ENCODE measurements around the gene CEBPB.

Gene CEBPB

GRCh38 chr20:50220894-50221365 is 30.3 kb downstream of the CEBPB start:
- no peak overlapping the region for H3K4me3 ChIP-seq (replicated peaks in 1 of 2; ENCODE audit: low read depth in 2 of 2, low read length in 2 of 2)
- no peak for TF ChIP-seq CTCF (IDR thresholded peaks at IDR 0.05; ENCODE audit: low read depth, low read length)
- no peak for DNase-seq (ENCODE audit: low read depth in 2 of 2)

- no peak for TF ChIP-seq CTCF (IDR thresholded peaks at IDR 0.05; ENCODE audit: low read depth, low read length)
- peak; percentile 70 to 72 for DNase-seq (ENCODE audit: low read depth in 2 of 2)
- no peak overlapping the region for H3K4me3 ChIP-seq (replicated peaks in 1 of 2; ENCODE audit: low read depth in 2 of 2, low read length in 2 of 2)
Observed at GRCh38 chr20:50221501-50222308, 31.1 kb downstream of the CEBPB start.

- no peak for DNase-seq (ENCODE audit: low read depth in 2 of 2)
- no peak for TF ChIP-seq CTCF (IDR thresholded peaks at IDR 0.05; ENCODE audit: low read depth, low read length)
- no peak overlapping the region for H3K4me3 ChIP-seq (replicated peaks in 1 of 2; ENCODE audit: low read depth in 2 of 2, low read length in 2 of 2)
Observed at GRCh38 chr20:50222309-50223038, 31.8 kb downstream of the CEBPB start.

- no peak overlapping the region for H3K4me3 ChIP-seq (replicated peaks in 1 of 2; ENCODE audit: low read depth in 2 of 2, low read length in 2 of 2)
- TF ChIP-seq CTCF (IDR thresholded peaks at IDR 0.05; ENCODE audit: low read depth, low read length): no peak
- no peak for DNase-seq (ENCODE audit: low read depth in 2 of 2)
Observed at GRCh38 chr20:50223039-50224005, 32.7 kb downstream of the CEBPB start.

GRCh38 chr20:50224052-50224451 is 33.4 kb downstream of the CEBPB start:
- H3K4me3 ChIP-seq (replicated peaks in 1 of 2; ENCODE audit: low read depth in 2 of 2, low read length in 2 of 2): no peak overlapping the region
- DNase-seq (ENCODE audit: low read depth in 2 of 2): no peak
- TF ChIP-seq CTCF (IDR thresholded peaks at IDR 0.05; ENCODE audit: low read depth, low read length): no peak

- TF ChIP-seq CTCF (IDR thresholded peaks at IDR 0.05; ENCODE audit: low read depth, low read length): peak; percentile 32
- peak; percentile 90 to 96 for DNase-seq (ENCODE audit: low read depth in 2 of 2)
Observed at GRCh38 chr20:50224531-50225255, 34.1 kb downstream of the CEBPB start.

More at GRCh38 chr20:50224531-50225255, 34.1 kb downstream of the CEBPB start:
- H3K4me3 ChIP-seq (replicated peaks in 1 of 2; ENCODE audit: low read depth in 2 of 2, low read length in 2 of 2): no peak overlapping the region

Data from cardiac fibroblast (primary cell).